Stimulated activated CD4-positive, alpha-beta T cell treated with anti-CD3 and anti-CD28 coated beads, Interleukin-4, amount 100 ng/mL, for 4 hours (primary cell): ENCODE results near the gene TTPAL.

Experiments used
- DNase-seq, 2 experiments: peaks; one replicate each; pipeline ENCODE4 v3.0.0-alpha.2; 2020

TTPAL gene

GRCh38 chr20:44442298-44443070 lies 33.2 kb upstream of the TTPAL start:
- DNase-seq, result no peak

GRCh38 chr20:44445742-44446710 lies 29.6 kb upstream of the TTPAL start:
- DNase-seq, result no peak

GRCh38 chr20:44447827-44448419 lies 27.8 kb upstream of the TTPAL start:
- DNase-seq, result no peak

GRCh38 chr20:44448753-44449546 lies 26.7 kb upstream of the TTPAL start:
- DNase-seq, result no peak

DNA sequence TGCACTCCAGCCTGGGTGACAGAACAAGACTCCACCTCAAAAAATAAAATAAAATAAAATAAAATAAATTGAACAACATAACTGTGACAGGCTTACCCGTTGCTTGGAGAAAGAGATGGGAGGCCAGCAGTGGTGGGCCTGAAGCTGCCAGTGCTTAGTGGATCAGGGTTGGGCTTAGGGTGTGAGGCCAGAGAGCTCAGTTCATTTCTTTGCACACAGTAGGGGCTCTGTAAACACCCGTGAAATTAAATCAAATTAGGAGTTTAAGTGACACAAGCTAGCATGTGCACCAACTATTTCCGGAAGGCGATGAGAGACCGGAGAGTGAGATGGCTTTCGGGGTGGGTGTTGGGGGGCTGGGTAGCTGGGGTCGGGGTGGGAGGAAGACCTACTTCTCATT lies 25.8 kb upstream of the TTPAL start:
- DNase-seq, result no peak

DNA sequence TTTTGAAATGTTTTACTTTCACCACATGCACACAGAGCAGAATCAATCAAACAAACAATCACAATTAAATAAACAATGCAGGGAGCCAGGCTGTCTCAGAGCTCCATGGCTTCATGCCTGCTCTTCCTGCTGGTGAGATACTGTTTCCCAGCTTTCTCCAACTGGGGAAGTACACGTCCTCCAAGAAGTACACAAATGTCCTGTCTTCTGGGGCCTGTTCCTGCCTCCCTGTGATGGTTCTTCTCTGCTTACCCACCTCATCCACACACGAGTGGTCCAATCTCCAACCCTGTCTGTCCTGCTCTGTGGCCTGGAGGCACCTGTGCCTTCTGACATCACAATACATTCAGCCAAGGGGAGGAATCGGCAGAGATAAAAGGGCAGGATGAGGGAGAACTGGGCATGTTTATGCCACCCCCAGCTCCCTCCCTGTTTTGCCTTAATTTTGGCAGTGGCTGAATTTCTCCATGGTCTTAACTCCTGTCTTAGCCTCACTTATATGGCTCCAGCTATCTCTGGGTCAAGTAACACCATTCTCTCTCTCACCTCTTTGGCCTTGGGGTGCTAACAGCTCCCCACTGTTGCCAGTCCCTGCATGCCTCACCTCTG lies 25.3 kb upstream of the TTPAL start:
- DNase-seq, result no peak

DNA sequence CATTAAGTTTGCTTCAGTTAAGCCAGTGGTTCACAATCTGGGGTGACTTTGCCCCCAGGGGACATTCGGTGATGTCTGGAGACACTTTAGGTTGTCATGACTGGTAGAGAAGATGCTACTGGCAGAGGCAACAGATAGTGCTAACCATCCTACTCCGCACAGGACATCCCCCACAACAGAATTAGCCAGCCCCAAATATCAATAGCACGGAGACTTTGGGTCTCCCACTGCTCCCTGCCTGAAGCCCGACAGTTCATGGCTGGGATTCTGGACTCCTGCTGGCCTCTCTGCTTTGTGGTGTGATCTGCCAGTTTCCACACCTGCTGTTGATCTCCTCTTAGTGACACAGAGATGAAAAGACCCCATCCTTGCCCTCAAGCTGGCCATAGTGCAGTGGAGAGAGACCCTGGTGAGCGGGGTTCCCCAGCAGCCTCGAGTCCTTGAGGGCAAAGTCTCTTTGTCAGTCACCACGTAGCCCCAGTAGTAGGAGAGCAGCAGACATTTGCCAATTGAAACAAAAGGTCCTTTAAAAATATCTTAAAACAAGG lies 24.7 kb upstream of the TTPAL start:
- DNase-seq, result no peak

- DNase-seq, result no peak
These were observed 21.2 kb upstream of the TTPAL start for GRCh38 chr20:44454306-44454963.

GRCh38 chr20:44455126-44455525 lies 20.5 kb upstream of the TTPAL start:
- no peak for DNase-seq

- DNase-seq, result no peak
These were observed 19.1 kb upstream of the TTPAL start for GRCh38 chr20:44456611-44457010.

DNA sequence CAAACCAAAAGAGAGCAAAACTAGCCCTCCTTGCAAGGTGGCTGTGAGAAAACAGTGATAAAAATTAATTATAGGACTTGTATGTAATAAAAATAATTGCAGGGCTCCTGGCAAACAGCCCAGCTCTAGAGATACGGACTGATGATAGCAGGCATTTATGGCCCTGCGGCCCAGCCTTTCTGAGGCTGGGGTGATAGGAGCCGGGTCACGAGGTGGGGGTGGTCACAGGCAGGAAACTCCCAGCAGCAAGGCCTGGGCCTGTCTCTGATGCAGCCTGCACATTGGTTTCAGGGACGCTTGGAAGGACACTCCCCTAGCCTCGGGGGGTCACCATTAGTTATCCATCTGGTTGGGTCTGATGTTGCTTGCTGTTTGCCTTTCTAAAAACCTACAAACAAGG lies 18.7 kb upstream of the TTPAL start:
- no peak for DNase-seq

DNA sequence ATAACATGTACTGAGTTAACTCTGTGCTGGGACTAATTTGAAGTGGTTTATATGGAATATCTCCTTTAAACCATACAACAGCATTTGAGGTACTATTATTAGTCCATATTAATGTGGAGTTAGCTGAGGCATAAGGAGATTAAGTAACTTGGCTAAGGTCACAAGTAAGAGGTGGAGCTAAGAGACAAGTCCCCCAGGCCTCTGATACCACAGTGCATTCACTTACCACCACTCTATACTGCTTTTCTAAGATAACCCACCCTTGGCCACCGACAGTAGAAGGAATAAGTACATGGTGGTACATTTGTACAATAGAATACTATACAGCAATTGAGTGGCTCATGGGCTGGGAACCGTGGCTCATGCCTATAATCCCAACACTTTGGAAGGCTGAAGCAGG lies 16.4 kb upstream of the TTPAL start:
- DNase-seq, result no peak

DNA sequence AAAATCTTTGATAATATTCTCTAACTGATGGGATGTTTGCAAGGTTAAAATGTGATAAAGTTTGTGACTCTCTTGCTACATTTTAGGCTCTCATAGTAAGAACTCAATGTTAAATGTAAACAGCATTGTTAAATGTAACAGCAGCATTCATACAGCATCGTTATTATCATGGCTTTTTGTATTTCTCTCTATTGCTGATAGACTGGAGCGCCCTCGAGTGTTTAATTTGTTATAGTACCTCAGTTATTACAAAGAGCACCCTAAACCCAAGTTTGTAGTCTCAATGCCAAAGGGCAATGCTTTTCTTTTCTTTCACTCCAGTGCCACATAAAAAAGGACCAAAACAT lies 14.9 kb upstream of the TTPAL start:
- DNase-seq, result no peak

- no peak for DNase-seq
These were observed 14.4 kb upstream of the TTPAL start for GRCh38 chr20:44461142-44461802.

- no peak for DNase-seq
These were observed 13.9 kb upstream of the TTPAL start for GRCh38 chr20:44461803-44462174.

DNA sequence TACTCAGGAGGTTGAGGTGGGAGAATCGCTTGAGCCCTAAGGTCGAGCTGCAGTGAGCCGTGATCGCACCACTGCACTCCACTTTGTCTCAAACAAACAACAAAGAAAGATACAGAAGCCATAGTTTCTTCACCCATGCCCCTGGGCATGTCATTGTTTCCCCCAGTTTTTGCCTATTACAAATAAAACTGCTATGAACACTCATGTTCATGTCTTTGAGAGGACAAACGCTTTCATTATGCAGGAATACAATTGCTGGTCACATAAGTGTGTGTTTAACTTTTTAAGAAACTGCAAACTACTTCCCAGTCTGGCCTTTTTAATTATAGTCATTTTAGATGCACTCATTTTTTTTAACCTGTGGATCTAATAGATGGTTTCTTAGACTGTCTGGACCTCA lies 12.2 kb upstream of the TTPAL start:
- no peak for DNase-seq

- no peak for DNase-seq
These were observed 11.2 kb upstream of the TTPAL start for GRCh38 chr20:44464514-44464913.

GRCh38 chr20:44465001-44465560 lies 10.6 kb upstream of the TTPAL start:
- DNase-seq, result no peak

- DNase-seq, result no peak
These were observed 8.3 kb upstream of the TTPAL start for GRCh38 chr20:44467289-44467883.

GRCh38 chr20:44468044-44468782 lies 7.5 kb upstream of the TTPAL start:
- DNase-seq, result no peak
